HepG2 (cell line): ENCODE measurements around the gene PACS2.

Experiments used
- IRF1 ChIP-seq: sonication (generic); formaldehyde crosslinking; IDR thresholded peaks from 2 replicates; pipeline ENCODE4 v1.4.0; 2020; ENCODE audit warnings: low read depth, mild to moderate bottlenecking, missing genetic modification reagents
- JUNB ChIP-seq: sonication (generic); formaldehyde crosslinking; IDR thresholded peaks from 2 replicates; pipeline ENCODE4 v1.8.0; 2022; ENCODE audit warnings: missing genetic modification reagents, mild to moderate bottlenecking, borderline replicate concordance
- MEF2D ChIP-seq: sonication (generic); formaldehyde crosslinking; IDR thresholded peaks from 2 replicates; pipeline ENCODE4 v1.5.1; 2020; ENCODE audit warnings: mild to moderate bottlenecking, missing genetic modification reagents
- NCOA1 ChIP-seq: sonication (generic); formaldehyde crosslinking; IDR thresholded peaks from 2 replicates; pipeline ENCODE4 v1.9.0; 2021; ENCODE audit warnings: missing genetic modification reagents
- RFX5 ChIP-seq: IDR thresholded peaks from 2 replicates; pipeline ENCODE4 v1.6.1; 2011; ENCODE audit warnings: low read depth, low read length, improper control_type of control experiment
- THAP11 ChIP-seq: IDR thresholded peaks from 2 replicates; pipeline ENCODE4 v1.6.1; 2016; ENCODE audit warnings: missing biosample characterization, missing genetic modification reagents
- ZNF180 ChIP-seq: sonication (generic); formaldehyde crosslinking; IDR thresholded peaks from 2 replicates; pipeline ENCODE4 v1.4.0; 2020; ENCODE audit warnings: low read depth, missing genetic modification reagents, borderline replicate concordance
- ZNF543 ChIP-seq: sonication (generic); formaldehyde crosslinking; IDR thresholded peaks from 2 replicates; pipeline ENCODE4 v1.4.0; 2020; ENCODE audit warnings: mild to moderate bottlenecking, missing genetic modification reagents
- TF ChIP-seq, protein P1 (sequence below): sonication (generic); formaldehyde crosslinking; IDR thresholded peaks from 2 replicates; pipeline ENCODE4 v1.4.0; 2020; ENCODE audit warnings: missing genetic modification reagents, mild to moderate bottlenecking, borderline replicate concordance
- TF ChIP-seq, protein P2 (sequence below): IDR thresholded peaks from 2 replicates; pipeline ENCODE4 v1.6.1; 2016; ENCODE audit warnings: low read depth, control low read depth
- TF ChIP-seq, protein P3 (sequence below): sonication (generic); formaldehyde crosslinking; IDR thresholded peaks from 2 replicates; pipeline ENCODE4 v1.5.0; 2020; ENCODE audit warnings: mild to moderate bottlenecking, missing genetic modification reagents, moderate library complexity

- TF ChIP-seq JUNB (CRISPR knock-in tag) (no peak), IRF1 (CRISPR knock-in tag) (no peak), ZNF180 (CRISPR knock-in tag) (no peak), RFX5 (no peak), ZNF543 (CRISPR knock-in tag) (no peak), MEF2D (CRISPR knock-in tag) (no peak), NCOA1 (no peak), THAP11 (no peak)
- TF ChIP-seq, protein P1, sequence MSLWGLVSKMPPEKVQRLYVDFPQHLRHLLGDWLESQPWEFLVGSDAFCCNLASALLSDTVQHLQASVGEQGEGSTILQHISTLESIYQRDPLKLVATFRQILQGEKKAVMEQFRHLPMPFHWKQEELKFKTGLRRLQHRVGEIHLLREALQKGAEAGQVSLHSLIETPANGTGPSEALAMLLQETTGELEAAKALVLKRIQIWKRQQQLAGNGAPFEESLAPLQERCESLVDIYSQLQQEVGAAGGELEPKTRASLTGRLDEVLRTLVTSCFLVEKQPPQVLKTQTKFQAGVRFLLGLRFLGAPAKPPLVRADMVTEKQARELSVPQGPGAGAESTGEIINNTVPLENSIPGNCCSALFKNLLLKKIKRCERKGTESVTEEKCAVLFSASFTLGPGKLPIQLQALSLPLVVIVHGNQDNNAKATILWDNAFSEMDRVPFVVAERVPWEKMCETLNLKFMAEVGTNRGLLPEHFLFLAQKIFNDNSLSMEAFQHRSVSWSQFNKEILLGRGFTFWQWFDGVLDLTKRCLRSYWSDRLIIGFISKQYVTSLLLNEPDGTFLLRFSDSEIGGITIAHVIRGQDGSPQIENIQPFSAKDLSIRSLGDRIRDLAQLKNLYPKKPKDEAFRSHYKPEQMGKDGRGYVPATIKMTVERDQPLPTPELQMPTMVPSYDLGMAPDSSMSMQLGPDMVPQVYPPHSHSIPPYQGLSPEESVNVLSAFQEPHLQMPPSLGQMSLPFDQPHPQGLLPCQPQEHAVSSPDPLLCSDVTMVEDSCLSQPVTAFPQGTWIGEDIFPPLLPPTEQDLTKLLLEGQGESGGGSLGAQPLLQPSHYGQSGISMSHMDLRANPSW (CRISPR knock-in tag) = no peak
- TF ChIP-seq, protein P2, sequence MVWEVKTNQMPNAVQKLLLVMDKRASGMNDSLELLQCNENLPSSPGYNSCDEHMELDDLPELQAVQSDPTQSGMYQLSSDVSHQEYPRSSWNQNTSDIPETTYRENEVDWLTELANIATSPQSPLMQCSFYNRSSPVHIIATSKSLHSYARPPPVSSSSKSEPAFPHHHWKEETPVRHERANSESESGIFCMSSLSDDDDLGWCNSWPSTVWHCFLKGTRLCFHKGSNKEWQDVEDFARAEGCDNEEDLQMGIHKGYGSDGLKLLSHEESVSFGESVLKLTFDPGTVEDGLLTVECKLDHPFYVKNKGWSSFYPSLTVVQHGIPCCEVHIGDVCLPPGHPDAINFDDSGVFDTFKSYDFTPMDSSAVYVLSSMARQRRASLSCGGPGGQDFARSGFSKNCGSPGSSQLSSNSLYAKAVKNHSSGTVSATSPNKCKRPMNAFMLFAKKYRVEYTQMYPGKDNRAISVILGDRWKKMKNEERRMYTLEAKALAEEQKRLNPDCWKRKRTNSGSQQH (CRISPR knock-in tag) = no peak
- TF ChIP-seq, protein P3, sequence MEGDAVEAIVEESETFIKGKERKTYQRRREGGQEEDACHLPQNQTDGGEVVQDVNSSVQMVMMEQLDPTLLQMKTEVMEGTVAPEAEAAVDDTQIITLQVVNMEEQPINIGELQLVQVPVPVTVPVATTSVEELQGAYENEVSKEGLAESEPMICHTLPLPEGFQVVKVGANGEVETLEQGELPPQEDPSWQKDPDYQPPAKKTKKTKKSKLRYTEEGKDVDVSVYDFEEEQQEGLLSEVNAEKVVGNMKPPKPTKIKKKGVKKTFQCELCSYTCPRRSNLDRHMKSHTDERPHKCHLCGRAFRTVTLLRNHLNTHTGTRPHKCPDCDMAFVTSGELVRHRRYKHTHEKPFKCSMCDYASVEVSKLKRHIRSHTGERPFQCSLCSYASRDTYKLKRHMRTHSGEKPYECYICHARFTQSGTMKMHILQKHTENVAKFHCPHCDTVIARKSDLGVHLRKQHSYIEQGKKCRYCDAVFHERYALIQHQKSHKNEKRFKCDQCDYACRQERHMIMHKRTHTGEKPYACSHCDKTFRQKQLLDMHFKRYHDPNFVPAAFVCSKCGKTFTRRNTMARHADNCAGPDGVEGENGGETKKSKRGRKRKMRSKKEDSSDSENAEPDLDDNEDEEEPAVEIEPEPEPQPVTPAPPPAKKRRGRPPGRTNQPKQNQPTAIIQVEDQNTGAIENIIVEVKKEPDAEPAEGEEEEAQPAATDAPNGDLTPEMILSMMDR = no peak
Observed at GRCh38 chr14:105349992-105350391, 35.4 kb downstream of the PACS2 start.
